HG03342 (cell line): ENCODE results near the gene F2RL2.
"Not testable (repeated sequence)": the region's sequence is repeated elsewhere in the genome, so short reads cannot be mapped to it uniquely, and the experiment has no call there.

ENCODE experiments used
- ATAC-seq: cut with Tn5 transposase; IDR thresholded peaks from one replicate; pipeline ENCODE4 v1.9.1; 2021; ENCODE audit warnings: mild to moderate bottlenecking, moderate library complexity; ENCODE audit not compliant: unreplicated experiment

The F2RL2 gene

GRCh38 chr5:76622076-76622475 is 1.1 kb downstream of the F2RL2 start:
- no peak for ATAC-seq

GRCh38 chr5:76620166-76620565 is 3.0 kb downstream of the F2RL2 start:
- ATAC-seq, result no peak

GRCh38 chr5:76617675-76618074 is 5.5 kb downstream of the F2RL2 start:
- ATAC-seq, result no peak

GRCh38 chr5:76617229-76617628 is 6.0 kb downstream of the F2RL2 start:
- ATAC-seq, result no peak

- no peak for ATAC-seq
Measured at GRCh38 chr5:76616206-76616605, 7.0 kb downstream of the F2RL2 start.

GRCh38 chr5:76615759-76616158 is 7.4 kb downstream of the F2RL2 start:
- no peak for ATAC-seq

GRCh38 chr5:76612942-76613341 is 10.3 kb downstream of the F2RL2 start:
- no peak for ATAC-seq

- no peak for ATAC-seq
Measured at GRCh38 chr5:76610196-76610595, 13.0 kb downstream of the F2RL2 start.

GRCh38 chr5:76608833-76609232 is 14.4 kb downstream of the F2RL2 start:
- ATAC-seq, result no peak

- no peak for ATAC-seq
Measured at GRCh38 chr5:76607353-76607871, 15.8 kb downstream of the F2RL2 start.

GRCh38 chr5:76606701-76607100 is 16.5 kb downstream of the F2RL2 start:
- ATAC-seq, result no peak

GRCh38 chr5:76604838-76605237 is 18.4 kb downstream of the F2RL2 start:
- ATAC-seq, result no peak

GRCh38 chr5:76603991-76604390 is 19.2 kb downstream of the F2RL2 start:
- ATAC-seq, result not testable (repeated sequence)

GRCh38 chr5:76602094-76602726 is 21.0 kb downstream of the F2RL2 start:
- no peak for ATAC-seq

GRCh38 chr5:76601470-76601869 is 21.7 kb downstream of the F2RL2 start:
- no peak for ATAC-seq

- ATAC-seq, result no peak
Measured at GRCh38 chr5:76600716-76601115, 22.5 kb downstream of the F2RL2 start.

- no peak for ATAC-seq
Measured at GRCh38 chr5:76598531-76598930, 24.7 kb downstream of the F2RL2 start.

- ATAC-seq, result no peak
Measured at GRCh38 chr5:76595755-76596481, 27.3 kb downstream of the F2RL2 start.

- no peak for ATAC-seq
Measured at GRCh38 chr5:76594107-76594506, 29.1 kb downstream of the F2RL2 start.

GRCh38 chr5:76592692-76593091 is 30.5 kb downstream of the F2RL2 start:
- no peak for ATAC-seq

- no peak for ATAC-seq
Measured at GRCh38 chr5:76591366-76591765, 31.8 kb downstream of the F2RL2 start.

GRCh38 chr5:76590027-76590426 is 33.2 kb downstream of the F2RL2 start:
- ATAC-seq, result peak; percentile 97
